Activated CD4-positive, alpha-beta T cell treated with anti-CD3 and anti-CD28 coated beads for 48 hours (primary cell): ENCODE results near the gene BRI3BP.

Experiments used
- DNase-seq: peaks from one replicate; pipeline ENCODE4 v3.0.0-alpha.2; 2020

BRI3BP gene, protein sequence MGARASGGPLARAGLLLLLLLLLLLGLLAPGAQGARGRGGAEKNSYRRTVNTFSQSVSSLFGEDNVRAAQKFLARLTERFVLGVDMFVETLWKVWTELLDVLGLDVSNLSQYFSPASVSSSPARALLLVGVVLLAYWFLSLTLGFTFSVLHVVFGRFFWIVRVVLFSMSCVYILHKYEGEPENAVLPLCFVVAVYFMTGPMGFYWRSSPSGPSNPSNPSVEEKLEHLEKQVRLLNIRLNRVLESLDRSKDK

DNA sequence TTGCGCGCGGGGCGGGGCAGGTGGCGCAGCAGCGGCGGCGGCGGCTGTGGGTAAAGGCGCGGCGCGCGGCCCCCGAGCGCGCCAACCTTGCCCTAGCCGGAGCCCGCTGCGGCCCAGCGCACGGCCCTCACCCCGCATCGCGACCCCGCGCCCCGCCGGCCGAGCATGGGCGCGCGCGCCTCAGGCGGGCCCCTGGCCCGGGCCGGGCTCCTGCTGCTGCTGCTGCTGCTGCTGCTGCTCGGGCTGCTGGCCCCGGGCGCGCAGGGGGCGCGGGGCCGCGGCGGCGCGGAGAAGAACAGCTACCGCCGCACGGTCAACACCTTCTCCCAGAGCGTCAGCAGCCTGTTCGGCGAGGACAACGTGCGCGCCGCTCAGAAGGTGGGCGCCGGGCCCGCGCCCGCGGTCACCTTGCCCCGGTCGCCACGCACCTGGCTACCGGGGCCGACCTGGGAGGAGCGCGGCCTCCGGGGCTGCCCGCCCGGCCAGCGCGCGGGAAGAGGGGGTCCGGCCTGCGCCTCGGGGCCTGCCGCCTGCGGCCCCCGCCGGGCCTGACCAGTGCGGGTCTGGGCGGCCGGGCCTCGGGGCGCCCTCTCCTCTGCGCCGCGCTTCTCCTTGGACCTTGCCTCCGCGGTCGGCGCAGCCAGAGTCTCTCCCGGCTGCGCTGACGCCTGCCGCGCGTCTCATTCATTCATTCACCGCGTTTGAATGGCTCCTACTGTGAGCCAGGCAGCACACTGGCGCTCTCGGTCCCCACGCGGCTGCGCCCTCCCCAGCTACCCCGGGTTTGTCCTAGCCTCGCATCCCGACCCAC lies at the start of gene BRI3BP:
Gene BRI3BP (plus strand): TSS at position 20 of the 811 bp plus-strand sequence. CDS start 146 bp downstream, at position 166.
- peak; percentile 64 for DNase-seq

DNA sequence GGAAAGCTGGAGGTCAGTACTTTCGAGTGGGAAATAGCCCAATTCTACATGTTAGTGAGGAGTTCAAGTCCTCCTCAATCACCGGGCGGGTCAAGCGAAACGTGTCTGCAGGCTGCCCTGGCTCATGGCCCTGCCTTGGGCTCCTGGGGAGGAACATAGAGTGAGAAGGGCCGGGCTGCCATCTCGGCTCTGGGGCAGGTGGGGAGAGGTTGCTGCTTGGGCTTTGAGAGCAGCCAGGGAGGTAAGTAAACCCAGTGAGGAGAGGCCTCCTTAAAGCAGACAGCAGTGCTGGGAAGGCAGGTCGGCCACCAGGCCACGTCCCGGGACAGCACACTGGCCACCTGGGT lies 47.0 kb upstream of the BRI3BP start:
- no peak for DNase-seq

DNA sequence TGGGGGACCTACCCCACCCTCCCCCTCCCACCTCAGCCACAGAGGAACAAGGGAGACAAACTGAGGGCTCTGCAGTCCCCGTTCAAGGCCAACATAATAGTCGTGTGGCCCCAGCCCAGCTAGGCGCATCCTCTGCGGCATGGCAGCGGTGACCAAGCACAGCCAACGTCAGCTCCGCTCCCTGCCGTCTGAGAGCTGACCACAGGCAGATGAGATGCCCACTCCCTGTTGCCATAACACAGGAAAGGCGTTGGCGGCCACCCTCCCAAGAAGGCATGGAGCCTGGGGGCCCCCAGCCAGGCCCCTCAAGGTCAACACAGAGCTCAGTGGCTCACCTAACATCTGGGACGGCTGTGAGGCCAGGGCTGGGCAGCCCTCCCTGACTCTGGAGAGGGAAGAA lies 46.4 kb upstream of the BRI3BP start:
- no peak for DNase-seq

DNA sequence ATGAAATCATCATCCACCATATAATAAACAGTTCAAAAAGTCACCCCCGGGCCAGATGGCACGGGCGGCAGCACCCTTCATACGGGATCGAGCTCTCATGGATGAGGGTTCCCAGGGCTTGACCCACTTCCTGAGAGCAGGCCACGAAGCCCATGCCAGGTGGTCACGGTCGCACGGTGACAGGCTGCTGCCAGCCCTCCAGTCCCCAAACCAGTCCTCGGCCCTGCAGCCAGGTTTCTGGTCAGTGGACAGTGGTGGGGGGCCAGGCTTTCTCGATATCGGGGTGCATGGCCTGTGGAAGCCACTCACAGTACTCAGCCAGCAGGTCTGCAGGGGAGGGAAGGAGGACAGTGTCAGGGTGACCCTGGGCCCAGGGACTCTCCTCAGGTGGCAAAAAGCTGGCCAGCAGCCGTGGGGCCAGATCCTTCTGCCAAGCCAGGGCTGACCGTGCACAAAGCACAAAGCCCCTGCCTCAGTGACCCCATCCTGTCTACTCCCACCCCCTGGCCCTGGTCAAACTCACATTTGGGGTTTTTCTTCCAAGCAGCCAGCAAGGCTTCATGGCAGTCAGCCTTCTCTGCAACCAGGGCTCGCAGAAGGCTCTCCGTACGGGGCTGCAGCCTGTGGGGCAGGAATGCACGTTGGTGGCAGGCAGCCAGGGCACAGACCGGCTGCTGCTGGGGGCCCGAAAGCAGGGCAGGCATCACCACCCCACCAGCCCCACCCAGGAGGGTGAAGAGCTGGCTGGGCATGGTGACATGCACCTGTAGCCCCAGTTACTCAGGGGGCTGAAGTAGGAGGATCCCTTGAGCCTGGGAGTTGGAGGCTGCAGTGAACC lies 45.7 kb upstream of the BRI3BP start:
- DNase-seq = no peak

DNA sequence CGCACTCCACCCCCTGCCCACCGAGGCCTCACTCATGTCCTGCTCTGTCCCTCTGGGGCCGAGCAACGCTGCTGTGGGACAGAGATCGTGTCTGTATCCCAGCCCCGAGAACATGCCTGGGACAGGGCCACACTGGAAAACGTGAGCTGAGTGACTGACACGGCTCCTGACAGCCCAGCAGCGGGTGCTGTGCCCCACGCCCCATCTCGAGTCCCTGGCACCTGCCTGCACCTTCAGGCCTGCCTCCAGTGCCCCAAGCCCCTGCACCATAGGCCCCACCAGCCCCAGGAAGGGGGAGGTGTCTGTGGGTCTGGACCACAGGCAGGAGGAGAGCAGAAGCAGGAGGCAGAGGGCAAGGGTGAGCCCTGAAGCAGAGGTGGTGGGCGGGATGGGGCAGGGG lies 44.4 kb upstream of the BRI3BP start:
- no peak for DNase-seq

DNA sequence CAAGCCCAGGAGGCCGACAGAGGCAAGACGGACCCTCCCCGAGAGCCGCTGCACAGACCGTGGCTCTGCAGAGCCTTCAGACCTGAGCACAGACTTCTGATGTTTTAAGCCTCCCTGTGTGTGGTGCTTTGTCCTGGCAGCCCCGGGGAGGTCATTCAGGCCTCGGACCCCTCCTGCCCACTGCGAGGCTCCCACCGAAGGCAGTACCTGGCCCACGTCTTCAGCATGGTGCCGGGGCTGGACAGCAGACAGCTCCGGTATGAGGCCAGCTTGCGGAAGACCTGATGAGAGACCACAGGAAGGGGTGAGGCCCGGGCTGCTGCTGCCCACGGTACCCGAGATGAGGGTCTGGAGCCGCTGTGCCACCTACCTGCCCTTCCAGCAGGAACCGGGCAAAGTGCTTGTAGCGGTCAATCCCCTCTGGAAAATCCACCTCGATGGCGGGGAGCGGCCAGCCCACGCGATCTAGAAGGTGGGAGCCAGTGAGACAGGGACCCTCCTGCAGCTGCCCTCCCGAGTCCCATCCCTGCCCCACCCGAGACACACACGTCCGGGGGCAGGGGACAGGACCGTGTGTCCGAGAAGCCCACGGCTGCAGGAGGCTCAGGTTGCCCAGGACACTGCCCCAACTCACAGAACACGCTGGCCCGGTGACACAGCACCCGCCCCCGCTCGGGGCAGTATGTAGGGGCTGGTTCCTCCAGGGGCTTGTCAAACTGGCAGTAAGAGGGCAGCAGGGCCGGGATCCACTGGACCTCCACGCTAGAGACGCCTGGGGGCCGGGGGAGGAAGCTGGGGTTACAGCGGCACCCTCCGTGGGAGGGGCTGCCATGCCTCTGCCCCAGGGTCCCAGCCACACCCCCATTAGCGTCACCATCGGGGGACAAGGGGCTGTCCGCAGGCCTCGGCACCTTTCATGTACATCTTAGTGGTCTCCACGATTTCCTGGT lies 43.4 kb upstream of the BRI3BP start:
- no peak for DNase-seq

DNA sequence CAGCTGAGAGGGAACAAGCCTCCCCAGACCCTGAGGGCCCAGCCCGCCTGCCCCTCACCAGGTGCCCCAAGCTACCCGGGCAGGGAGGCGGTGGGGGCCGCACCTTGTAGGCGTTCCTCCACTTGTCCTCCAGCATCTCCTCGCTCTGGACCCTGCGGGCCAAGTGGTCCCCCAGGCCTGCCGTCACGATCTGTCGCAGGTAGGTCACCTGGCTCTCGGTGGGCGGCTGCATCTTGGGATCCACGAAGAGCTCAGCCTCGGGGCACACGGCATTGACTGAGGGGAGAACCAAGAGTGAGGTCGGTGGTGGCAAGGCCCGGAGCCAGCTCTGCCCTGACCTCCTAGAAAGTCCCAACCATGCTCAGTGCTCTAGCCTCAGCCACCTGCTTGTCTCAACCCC lies 41.1 kb upstream of the BRI3BP start:
- DNase-seq = no peak

DNA sequence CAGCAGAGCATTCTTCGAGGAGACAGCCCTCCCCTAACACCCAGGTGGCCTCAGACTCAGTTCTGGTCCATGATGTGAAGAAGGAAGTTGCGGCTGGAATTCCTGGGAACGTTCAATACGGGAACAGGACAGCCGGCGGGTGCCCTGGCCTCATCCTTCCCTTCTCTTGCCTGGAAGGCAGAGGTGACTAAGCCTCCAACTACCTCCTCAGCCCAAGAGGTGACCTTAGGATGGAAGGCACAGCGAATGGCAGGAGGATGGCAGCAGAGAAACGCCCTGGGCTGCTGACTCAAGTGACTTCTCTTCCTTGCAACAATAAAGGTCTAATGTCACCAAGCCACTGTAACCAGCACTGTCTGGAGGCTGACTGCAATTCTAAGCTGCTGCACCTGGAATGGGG lies 40.6 kb upstream of the BRI3BP start:
- no peak for DNase-seq

DNA sequence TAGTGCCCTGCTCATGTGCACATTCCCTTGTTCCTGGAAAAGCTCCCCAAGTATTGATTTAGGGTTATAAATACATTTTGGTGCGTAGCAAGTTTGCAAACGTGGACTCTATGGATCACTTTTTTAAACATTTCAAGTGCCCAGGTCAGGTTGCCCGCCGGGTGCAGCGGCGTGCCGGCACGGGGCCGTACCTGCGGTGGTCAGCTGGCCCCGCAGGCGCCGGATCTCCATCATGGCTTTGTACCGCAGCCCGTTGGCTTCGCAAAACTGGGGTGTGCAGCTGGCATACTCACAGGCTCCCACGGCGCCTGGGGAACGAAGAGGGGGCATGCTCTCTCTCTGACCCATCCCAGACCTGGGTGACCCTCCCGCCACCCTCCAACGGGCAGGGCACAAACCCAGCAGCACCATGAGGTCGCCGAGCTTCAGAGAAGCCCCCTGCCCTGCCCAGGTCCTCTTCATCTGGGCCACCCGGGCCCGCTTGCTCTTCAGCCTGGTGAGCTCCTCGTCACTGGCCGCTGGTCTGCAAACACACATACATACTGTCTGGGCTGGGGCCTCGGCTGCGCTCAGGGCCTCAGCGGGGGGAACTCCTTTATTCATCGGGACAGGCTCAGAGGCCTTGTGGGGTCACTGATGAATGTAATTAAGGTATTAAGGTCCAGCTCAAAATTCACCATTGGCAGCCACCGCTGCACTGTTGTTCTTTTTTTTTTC lies 39.6 kb upstream of the BRI3BP start:
- no peak for DNase-seq

DNA sequence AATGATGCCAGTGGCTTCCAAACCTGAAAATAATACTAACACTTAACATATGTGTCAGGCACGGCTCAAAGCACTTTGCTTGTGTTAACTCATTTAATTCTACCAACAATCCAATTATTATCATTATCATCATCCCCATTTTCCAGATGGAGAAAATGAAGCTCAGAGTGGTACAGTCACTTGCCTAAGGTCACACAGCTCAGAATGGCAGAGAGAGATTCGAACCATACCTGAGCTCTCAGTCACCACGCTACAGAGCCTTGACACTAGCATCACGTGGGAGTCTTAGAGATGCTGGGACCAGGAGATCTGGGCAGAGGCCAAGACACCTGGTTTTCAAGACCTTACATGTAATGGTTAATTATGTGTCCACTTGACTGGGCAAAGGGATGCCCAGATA lies 38.7 kb upstream of the BRI3BP start:
- DNase-seq = no peak

DNA sequence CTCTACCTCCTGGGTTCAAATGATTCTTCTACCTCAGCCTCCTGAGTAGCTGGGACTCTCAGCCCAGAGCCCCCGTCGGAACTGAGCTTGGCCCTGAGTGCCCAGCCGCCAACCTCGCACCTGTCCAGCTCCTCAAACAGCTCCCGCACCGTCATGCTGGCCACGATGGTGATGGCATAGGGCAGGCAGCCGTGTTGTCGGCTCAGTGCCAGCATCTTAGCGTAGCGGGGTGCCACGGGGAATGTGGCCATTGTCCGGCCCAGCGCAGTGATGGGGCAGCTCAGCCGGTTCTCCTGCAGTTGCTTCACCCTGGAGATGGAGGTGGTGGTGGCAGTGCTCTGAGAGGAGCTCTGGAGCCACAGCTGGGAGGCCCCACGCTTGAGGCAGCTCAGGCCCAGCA lies 36.9 kb upstream of the BRI3BP start:
- DNase-seq = no peak

DNA sequence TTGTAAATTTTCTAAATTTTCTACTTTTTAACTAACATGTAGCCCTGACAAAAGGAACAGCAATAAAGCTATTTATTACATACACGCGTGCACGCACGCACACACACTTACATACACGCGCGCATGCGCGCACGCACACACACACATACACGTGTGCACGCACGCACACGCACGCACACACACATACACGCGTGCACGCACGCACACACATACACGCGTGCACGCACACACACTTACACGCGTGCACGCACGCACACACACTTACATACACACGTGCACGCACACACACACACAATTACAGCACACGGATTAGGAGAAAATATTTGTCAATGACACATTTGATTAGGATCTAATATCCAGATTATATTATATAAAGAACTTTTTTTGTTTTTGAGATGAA lies 32.4 kb upstream of the BRI3BP start:
- no peak for DNase-seq

DNA sequence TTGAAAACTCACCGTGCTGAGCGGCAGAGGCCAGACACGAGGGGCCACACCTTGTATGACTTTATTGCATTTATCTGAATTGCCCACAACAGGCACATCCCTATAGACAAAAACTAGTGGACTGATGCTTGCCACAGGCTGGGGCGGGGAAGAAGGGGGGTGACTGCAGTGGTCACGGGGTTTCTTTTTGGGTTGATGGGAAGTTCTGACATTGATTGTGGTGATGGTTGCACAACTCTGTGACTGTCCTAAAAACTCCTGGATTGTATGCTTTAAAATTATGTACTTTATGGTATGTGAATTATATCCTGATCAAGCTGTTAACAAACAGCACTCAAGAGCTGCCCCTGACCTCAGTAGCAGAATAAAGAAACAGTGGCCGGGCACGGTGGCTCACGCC lies 30.2 kb upstream of the BRI3BP start:
- no peak for DNase-seq

DNA sequence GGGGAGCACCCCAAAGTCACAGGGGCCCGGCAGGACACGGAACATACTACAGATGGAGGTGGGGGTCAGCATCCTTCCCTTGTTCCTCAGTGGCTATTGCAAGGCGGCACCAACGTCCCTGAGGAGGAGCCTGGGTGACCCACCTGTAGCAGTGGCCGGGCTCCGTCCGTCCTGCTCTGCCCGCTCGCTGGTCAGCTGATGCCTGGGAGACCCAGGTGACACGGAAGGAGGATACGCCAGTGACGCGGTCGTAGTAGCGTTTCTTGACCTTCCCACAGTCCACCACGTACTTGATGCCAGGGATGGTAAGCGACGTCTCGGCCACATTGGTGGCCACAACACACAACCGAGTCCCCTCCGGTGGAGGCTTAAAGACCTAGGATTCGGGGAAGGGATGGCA lies 29.2 kb upstream of the BRI3BP start:
- no peak for DNase-seq

DNA sequence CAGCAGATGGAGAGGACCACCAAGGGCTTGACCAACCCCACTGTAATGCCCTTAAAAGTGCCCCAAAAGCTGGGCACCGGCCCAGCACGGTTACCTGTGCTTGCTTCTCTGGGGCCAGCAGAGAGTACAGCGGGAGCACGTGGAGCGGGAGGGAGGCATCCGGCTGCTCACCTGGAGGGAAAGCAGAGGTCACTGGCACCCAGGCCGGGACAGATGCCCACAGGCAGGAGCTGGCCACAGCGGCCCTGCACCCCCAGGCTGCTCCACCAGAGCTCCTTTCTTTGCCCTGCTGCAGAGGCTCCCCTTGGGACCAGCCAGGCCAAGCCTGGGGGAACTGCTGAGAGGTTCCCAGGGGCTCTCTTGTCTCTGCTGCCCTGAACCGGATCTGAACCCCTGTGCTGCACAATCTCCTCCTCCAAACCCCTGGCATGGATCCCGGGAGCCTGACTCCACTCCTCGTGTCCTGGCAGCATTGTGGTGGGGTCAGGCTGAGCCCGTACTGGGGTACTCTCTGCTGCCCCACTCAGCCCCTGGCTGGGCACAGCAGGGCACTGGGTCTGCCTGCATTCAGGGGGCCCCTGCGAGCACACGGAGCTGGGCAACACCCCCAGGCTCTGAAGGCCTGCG lies 28.5 kb upstream of the BRI3BP start:
- no peak for DNase-seq

DNA sequence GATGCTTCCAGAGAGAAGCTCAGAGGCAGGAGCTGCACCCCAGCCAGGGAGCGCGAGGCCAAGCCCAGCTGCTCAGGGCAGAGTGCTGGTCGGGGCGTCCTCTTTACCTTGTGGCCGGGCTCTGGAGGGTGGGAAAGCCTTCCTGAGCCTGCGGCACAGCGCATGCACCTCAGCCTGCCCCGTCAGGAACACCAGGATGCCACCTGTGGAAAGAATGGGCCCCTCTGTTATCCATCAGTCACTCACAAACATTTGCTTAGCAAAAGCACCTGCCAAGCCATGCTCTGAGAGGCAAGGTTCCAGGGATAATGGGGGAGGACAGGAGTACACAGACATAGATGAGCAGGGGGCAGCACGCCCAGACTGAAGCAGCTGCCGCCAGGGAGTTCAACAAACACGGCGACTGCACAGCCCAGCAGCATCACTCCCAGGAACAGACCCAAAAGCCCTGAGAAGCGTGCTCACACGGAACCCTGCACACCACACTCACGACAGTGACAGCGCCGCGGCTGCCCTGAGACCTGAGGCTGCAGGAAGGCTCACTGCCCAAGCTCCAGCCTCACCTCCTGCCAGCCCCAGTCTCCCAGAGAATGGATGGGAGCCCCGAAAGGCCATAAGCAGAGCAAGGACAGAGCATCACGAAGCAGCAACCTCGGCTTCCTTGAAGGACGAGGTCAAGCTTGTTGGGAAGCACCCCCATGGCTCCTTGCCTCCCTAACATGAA lies 26.3 kb upstream of the BRI3BP start:
- DNase-seq = no peak

DNA sequence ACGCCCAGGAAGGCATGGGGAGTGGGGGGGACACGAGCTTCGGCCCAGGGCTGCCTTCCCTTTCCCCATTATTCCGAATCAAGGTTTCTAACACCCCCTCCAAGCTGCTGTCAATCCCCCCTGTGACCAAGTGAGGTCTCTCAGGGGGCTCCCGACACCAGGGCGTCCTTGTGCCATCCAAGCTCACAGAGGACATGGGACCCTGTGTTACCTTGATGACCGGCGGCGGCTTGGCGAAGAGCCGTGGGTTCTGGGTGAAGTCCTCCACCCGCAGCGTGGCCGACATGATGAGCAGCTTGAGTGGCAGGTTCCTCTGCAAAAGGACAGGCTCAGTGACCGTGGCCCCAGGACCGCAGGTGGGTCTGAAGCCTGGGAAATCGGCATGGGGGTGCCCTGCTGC lies 24.8 kb upstream of the BRI3BP start:
- DNase-seq = no peak

DNA sequence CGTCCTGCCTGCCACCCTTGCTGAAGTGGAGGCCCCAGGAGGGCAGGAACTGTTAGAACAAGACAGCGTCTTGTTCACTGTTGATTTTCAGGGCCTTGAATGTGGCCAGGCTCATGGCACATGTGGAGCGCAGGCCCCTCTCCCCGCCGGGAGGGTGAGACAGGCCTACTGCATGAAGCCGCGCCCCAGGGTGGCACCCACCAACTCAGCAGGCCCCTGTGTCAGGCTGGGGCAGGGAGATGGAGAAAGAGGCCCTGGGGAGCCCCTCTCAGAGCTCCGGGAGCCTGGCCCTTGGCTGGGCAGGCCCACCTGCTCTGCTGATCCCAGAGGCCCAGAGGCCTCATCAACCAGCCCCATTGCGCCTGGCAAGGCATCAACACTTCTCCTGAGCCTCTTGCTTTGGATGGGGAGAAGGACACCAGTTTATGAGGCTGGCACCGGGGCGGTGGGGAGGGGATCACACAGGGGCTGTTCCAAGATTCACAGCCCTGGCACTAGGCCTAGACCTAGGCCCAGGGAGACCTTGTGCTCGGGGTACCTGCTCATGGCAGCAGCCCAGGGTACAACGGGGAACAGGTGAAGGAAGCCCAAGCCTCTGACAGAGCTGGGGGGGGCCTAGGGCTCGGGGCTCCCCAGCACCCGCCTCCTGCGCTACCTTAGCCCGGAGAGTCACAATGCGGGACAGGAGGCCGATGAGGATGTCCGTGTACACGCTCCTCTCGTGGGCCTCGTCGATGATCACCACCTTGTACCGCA lies 22.6 kb upstream of the BRI3BP start:
- DNase-seq = no peak

DNA sequence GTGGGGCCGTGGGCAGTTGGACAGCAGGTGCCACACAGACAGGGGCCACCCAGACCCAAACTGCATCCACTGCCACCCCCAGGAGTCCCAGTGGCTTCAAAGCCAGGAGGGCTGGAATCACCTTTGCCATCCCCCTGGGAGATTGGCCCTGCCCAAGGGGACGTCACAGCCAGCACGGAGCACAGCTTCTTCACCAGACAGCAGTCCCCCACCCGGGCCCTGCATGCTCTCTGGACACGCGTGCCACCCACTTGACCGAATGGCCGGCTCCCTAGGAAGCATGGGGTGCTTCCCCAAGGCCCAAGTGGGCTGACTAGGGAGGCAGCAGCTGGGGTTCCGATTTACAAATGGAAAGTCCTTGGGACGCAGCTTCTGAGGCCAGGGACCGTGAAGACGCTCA lies 21.8 kb upstream of the BRI3BP start:
- DNase-seq = no peak

DNA sequence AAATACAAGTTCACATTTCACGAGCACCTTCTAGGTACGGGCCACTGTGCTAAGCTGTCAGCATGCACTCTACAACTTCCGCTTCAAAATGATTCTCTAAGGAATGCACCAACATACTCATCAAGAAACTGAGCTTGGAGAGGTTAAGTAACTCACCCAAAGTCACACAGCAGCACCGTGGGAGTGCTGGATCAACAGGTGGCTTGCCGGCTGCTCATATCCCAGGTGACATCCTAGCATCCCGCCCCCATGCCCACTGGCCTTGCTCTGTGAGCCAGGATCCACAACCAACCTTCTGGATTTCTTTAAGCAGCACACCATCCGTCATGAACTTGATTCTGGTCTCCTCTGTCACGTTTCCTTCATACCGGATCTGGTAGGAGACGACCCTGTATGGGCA lies 21.2 kb upstream of the BRI3BP start:
- no peak for DNase-seq
